ENCODE results near the gene NCAPD2. TPM values are rescaled to one million over a fixed set of nuclear protein-coding genes. Genes with fewer than 3 reads are reported as not detected.
"Not testable (repeated sequence)": the region's sequence is repeated elsewhere in the genome, so short reads cannot be mapped to it uniquely, and the experiment has no call there.

The NCAPD2 gene
- total RNA-seq, 1 experiment from 2014 or later = 114 TPM

GRCh38 chr12:6467571-6468282, 26.2 kb upstream of the NCAPD2 start:
- not testable (repeated sequence) for H2BK15ac ChIP-seq (ENCODE audit: low read depth, low read length); H2AFZ ChIP-seq (ENCODE audit: low read length); H2BK120ac ChIP-seq (ENCODE audit: low read depth, low read length, poor library complexity, severe bottlenecking); H3K27me3 ChIP-seq (ENCODE audit: insufficient read depth, low read length); H3K9me3 ChIP-seq (ENCODE audit: control insufficient read depth, low read depth, low read length); H2BK12ac ChIP-seq (ENCODE audit: insufficient read length, low read depth, low read length); H3T11ph ChIP-seq (ENCODE audit: low read length); H4K8ac ChIP-seq (replicated peaks; ENCODE audit: insufficient read length, low read depth, low read length); H3K79me2 ChIP-seq (ENCODE audit: insufficient read depth, low read length); H2BK5ac ChIP-seq (ENCODE audit: insufficient read length, low read length); H4K91ac ChIP-seq (ENCODE audit: insufficient read length, low read depth, low read length); H3K9ac ChIP-seq (ENCODE audit: extremely low read depth, insufficient read length, low read length); H2AK5ac ChIP-seq (ENCODE audit: insufficient read length, low read length); H2BK20ac ChIP-seq (ENCODE audit: low read depth, low read length, poor library complexity, severe bottlenecking); H3K23ac ChIP-seq (ENCODE audit: insufficient read length, low read depth, low read length); H3K27ac ChIP-seq (ENCODE audit: insufficient read length, low read depth, low read length); DNase-seq; H3K4me2 ChIP-seq (ENCODE audit: insufficient read depth, insufficient read length, low read length); H3K9me3 Mint-ChIP-seq; H3K4me1 ChIP-seq (ENCODE audit: insufficient read depth, low read length); H3K4ac ChIP-seq (ENCODE audit: low read depth, low read length); H3K79me1 ChIP-seq (ENCODE audit: insufficient read depth, low read depth, low read length, poor library complexity, severe bottlenecking); H3K4me3 Mint-ChIP-seq; H3K23me2 ChIP-seq (ENCODE audit: insufficient read length, low read depth, low read length, poor library complexity, severe bottlenecking); H4K5ac ChIP-seq (ENCODE audit: insufficient read length, low read depth, low read length); H3K56ac ChIP-seq (ENCODE audit: insufficient read length, low read depth, low read length); H4K20me1 ChIP-seq (ENCODE audit: control insufficient read depth, insufficient read depth, insufficient read length); H3K14ac ChIP-seq (ENCODE audit: insufficient read depth, low read length); H3K27ac Mint-ChIP-seq; H3K18ac ChIP-seq (ENCODE audit: insufficient read length, low read depth, low read length)
- H3K36me3 Mint-ChIP-seq (ENCODE audit: insufficient read depth in 1 of 3, low read depth in 3 of 3) = peaks cover 25 to 48% (median 34%) of the 10 kb centered on the region in 3 experiments
- no CpG with 5 or more reads among the region's 9 CpGs for WGBS (ENCODE audit: extremely low coverage, insufficient read length, low lambda C conversion rate)
- peaks cover 16% of the 10 kb centered on the region for H3K27me3 Mint-ChIP-seq (ENCODE audit: low read depth)
- H3K4me1 Mint-ChIP-seq = peaks cover 18 to 24% of the 10 kb centered on the region in 2 experiments

Measured in H9 (cell line).